ENCODE measurements around the gene MTG1. TPM values are rescaled to one million over a fixed set of nuclear protein-coding genes. Genes with fewer than 3 reads are reported as not detected.

The MTG1 gene, protein sequence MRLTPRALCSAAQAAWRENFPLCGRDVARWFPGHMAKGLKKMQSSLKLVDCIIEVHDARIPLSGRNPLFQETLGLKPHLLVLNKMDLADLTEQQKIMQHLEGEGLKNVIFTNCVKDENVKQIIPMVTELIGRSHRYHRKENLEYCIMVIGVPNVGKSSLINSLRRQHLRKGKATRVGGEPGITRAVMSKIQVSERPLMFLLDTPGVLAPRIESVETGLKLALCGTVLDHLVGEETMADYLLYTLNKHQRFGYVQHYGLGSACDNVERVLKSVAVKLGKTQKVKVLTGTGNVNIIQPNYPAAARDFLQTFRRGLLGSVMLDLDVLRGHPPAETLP
- 34.9 and 38.5 TPM in 2 replicates for total RNA-seq (2014; rRNA removed; shearing (Covaris generic))
- polyA plus RNA-seq (2015; cell fraction: cytosol; rRNA removed): 33.4 and 35.9 TPM in 2 replicates
- 208 and 254 TPM in 2 replicates for polyA plus RNA-seq (2015; cell fraction: nucleus; rRNA removed)

DNA sequence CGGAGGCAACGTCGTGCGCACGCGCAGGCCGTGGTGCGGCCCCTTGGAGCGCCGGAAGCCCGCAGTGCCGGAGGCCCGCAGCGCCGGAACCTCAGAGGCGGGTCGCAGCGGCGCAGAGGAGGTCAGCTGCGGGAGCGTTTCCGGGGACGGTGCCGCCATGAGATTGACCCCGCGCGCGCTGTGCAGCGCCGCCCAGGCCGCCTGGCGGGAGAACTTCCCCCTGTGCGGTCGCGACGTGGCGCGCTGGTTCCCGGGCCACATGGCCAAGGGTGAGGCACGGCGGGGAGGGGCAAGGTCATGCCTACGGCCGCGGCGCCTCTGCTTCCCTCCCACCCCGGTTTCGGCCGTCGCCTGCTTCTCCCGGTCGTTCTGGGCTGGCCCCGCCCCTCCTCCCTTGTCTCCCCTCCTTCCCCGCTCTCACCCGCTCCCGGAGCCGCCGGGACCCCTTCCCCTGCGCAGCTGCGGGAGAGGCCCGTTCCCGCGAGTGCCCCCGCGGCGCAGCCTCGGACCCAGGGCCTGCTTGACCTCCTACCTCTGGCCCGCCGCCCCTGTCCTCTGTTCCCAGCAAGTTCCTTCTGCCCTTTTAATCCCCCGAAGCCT lies at the start of gene MTG1:
TSS of gene MTG1 (plus strand) at position 94 of the 600 bp plus-strand sequence. CDS start at position 158, 64 bp downstream.
- in situ Hi-C loops (cut with HindIII; ENCODE audit: low pct_unique_long_range_greater_than_20kb, low sequenced_read_pairs): no loop called here
- peak; percentile 89 for DNase-seq (ENCODE audit: low read depth, low spot score)

- in situ Hi-C loops (cut with HindIII; ENCODE audit: low pct_unique_long_range_greater_than_20kb, low sequenced_read_pairs): no loop called here
- DNase-seq (ENCODE audit: low read depth, low spot score): no peak
Measured at GRCh38 chr10:133344236-133344635, 49.7 kb upstream of the MTG1 start.

DNA sequence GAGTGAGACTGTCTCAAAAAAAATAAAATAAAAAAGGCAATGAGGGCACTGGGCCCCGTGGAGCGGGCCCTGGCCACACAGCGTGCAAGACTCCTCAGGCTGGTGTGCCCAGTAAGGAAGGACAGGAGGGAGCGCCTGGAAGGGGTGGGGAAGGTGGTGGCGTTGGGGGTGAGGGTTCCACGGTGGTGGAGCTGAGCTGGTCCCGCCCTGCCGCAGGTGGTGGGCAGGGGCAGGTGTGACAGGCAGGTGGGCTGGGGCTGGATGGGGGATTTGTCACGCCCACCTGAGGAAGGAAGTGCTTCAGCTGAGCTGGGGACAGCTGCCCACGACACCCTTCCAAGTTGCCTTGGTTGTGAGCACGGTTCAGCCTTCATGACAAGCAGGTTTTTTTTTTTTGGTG lies 47.5 kb upstream of the MTG1 start:
- in situ Hi-C loops (cut with HindIII; ENCODE audit: low pct_unique_long_range_greater_than_20kb, low sequenced_read_pairs): no loop called here
- DNase-seq (ENCODE audit: low read depth, low spot score): no peak

DNA sequence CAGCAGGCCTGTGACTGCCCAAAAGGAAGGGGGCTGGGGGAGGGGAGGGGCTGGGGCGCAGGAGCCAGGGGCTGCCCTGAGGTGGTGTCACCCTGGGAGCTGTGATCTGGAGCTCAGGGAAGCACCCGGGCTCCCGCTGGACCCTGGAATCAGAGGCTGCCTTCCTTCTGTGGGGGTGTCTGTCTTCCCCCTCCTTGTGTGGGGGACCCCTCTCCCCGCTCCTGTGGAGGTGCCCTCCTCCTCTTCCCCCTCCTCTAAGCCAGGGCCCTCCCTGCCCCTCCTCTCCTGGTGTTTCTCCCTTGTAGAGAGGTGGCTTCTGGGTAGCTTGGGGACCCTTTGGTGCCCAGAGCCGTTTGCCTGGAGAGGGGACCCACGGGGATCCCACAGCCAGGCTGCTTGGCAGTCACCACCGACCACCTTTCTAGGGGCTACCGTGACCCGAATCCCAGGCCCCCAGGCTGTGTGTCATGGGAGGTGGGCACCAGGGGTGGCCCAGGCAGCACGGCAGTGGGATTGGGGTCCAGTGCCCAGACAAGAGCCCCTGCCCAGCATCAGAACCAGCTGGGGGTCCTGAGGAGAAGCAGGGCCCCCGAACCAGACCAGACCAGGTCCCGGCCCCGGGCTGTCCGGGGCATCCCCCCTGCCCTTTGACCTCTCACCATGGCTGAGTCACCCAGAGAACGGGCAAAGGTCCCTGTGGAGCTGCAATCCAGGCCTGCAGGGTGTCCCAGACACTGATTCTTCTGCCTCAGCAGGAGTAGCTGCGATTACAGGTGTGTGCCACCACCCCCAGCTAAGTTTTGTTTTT lies 46.0 kb upstream of the MTG1 start:
- in situ Hi-C loops (cut with HindIII; ENCODE audit: low pct_unique_long_range_greater_than_20kb, low sequenced_read_pairs): no loop called here
- DNase-seq (ENCODE audit: low read depth, low spot score): no peak

GRCh38 chr10:133349160-133349568 lies 44.8 kb upstream of the MTG1 start:
- no peak for DNase-seq (ENCODE audit: low read depth, low spot score)
- in situ Hi-C loops (cut with HindIII; ENCODE audit: low pct_unique_long_range_greater_than_20kb, low sequenced_read_pairs): no loop called here

- in situ Hi-C loops (cut with HindIII; ENCODE audit: low pct_unique_long_range_greater_than_20kb, low sequenced_read_pairs): no loop called here
- no peak for DNase-seq (ENCODE audit: low read depth, low spot score)
Measured at GRCh38 chr10:133349577-133350011, 44.4 kb upstream of the MTG1 start.

- in situ Hi-C loops (cut with HindIII; ENCODE audit: low pct_unique_long_range_greater_than_20kb, low sequenced_read_pairs): no loop called here
Measured at GRCh38 chr10:133350283-133350949, 43.5 kb upstream of the MTG1 start.

DNA sequence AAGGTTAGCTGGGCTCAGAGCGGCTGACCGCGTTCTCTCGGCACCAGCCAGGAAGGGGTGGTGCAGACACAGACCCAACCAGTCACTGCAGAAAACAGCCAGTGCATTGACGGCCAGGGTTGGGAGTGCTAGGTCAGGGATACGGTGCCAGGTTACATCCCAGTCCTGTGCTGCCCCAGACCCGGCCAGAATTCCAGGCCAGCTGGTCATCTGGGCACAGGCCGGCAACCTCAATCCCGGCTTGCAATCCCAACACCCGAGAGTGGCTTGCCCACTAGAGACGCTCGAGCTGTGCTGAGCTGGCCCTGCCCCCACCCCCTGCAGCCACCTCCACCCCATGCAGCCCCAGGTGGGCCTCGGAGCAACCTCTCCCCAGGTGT lies 43.0 kb upstream of the MTG1 start:
- in situ Hi-C loops (cut with HindIII; ENCODE audit: low pct_unique_long_range_greater_than_20kb, low sequenced_read_pairs): no loop called here

More at GRCh38 chr10:133350283-133350949, 43.5 kb upstream of the MTG1 start:
- DNase-seq (ENCODE audit: low read depth, low spot score): no peak

GRCh38 chr10:133351408-133352318 lies 42.3 kb upstream of the MTG1 start:
- in situ Hi-C loops (cut with HindIII; ENCODE audit: low pct_unique_long_range_greater_than_20kb, low sequenced_read_pairs): no loop called here
- DNase-seq (ENCODE audit: low read depth, low spot score): peak; percentile 15

More for the DNA sequence above, 43.0 kb upstream of the MTG1 start:
- DNase-seq (ENCODE audit: low read depth, low spot score): no peak

DNA sequence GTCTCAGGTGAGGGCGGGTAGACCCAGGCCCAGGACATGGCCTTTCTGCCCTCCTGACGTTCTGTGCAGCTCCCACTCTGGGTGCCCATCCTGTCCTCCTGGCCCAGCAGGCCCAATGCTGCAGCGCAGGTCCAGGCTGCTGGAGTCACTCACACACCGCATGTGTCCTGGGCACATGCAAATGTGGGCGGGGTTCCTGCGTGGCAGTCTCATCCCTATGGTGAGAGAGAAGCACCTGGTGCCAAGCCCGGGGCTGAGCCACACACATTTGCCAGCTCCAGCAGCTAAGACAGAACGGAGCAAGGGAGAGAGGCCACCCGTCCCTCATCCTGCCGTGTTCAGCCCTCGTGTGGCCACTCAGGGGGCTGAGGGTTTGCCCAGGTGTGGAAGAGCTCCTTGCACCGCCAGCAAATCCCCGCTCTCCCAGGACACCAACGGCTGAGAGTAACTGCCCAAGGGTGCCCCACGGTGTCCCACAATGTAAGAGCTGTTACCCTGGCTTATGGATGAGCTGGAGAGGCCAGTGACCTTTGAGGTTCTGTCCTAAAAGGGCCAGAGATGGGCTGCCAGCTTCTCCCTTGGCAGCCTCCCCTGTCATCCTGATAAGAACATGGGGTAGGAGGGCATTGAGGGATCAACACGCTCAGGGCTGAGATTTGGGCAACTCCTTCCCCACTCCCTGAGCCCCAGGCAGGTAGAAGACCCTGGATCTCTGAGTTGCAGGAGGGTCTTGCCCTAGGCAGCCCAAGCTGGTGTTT lies 40.6 kb upstream of the MTG1 start:
- no peak for DNase-seq (ENCODE audit: low read depth, low spot score)
- in situ Hi-C loops (cut with HindIII; ENCODE audit: low pct_unique_long_range_greater_than_20kb, low sequenced_read_pairs): no loop called here

DNA sequence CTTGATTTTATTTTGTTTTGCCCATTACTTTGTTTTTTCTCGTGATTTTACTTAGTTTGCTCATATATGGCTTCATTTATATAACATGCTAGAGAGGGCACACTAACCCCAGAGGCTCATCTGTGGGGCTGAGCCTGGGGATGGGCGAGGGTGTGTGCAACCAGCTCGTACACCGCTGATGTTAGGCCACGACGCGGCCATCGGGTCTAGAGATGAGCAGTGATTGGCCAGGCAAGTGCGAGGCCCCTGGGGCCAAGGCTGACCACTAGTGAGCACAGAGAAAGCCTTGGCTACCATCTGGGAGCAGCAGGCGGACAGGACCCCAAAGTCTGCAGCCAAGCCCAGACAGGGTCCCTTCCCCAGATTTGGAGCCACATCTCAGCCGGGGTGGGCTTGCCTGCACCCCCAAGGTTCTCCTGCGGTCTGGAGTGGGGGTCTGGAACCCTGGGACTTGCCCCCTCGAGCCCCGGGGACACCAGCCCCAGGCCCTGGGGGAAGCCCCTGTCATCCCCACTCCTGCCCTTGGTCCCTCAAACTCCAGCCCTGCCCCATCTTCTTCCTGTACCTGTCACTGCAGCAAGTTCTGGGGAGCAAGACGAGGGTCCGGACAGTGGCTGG lies 39.9 kb upstream of the MTG1 start:
- in situ Hi-C loops (cut with HindIII; ENCODE audit: low pct_unique_long_range_greater_than_20kb, low sequenced_read_pairs): no loop called here
- DNase-seq (ENCODE audit: low read depth, low spot score): no peak

GRCh38 chr10:133354672-133355240 lies 39.2 kb upstream of the MTG1 start:
- in situ Hi-C loops (cut with HindIII; ENCODE audit: low pct_unique_long_range_greater_than_20kb, low sequenced_read_pairs): no loop called here
- no peak for DNase-seq (ENCODE audit: low read depth, low spot score)

- in situ Hi-C loops (cut with HindIII; ENCODE audit: low pct_unique_long_range_greater_than_20kb, low sequenced_read_pairs): no loop called here
- no peak for DNase-seq (ENCODE audit: low read depth, low spot score)
Measured at GRCh38 chr10:133355266-133355665, 38.7 kb upstream of the MTG1 start.

DNA sequence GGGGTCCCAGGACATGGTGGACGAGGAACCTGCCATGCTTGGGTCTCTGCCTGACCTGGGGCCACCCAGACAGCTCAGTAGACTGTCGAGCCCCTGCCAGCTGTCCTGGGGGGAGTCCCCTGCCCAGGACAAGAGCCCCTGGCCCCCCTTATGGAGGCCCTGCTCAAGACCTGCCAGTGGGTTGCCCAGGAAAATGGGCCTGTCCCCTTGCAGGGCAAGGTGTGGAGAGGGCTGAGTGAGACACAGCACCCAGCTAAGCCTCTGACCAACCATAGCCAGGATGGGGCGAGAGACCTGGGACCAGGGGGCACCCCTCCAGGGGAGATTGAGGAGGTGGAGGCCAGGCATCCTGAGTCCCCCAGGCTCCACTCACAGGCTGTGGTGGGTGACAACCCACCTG lies 38.0 kb upstream of the MTG1 start:
- DNase-seq (ENCODE audit: low read depth, low spot score): no peak

GRCh38 chr10:133356549-133357284 lies 37.2 kb upstream of the MTG1 start:
- in situ Hi-C loops (cut with HindIII; ENCODE audit: low pct_unique_long_range_greater_than_20kb, low sequenced_read_pairs): no loop called here
- DNase-seq (ENCODE audit: low read depth, low spot score): no peak

More for the DNA sequence above, 38.0 kb upstream of the MTG1 start:
- in situ Hi-C loops (cut with HindIII; ENCODE audit: low pct_unique_long_range_greater_than_20kb, low sequenced_read_pairs): no loop called here

Data from SK-MEL-5 (cell line).